MM.1S (cell line): ENCODE results near the gene ALG10.
A peak's percentile ranks its signal among the peaks of the same experiment; 100 is the strongest.
"Not testable (repeated sequence)": the region's sequence is repeated elsewhere in the genome, so short reads cannot be mapped to it uniquely, and the experiment has no call there.

ENCODE experiments used
- DNase-seq: peaks from one replicate; pipeline ENCODE4 v3.0.0-alpha.2; 2015
- H2AFZ ChIP-seq: fragments of 300-600 bp; sonication (generic); 2 replicates; pipeline ENCODE4 v1.6.0; 2016; ENCODE audit warnings: antibody characterized with exemption, low read length
- H3F3A ChIP-seq: fragments of 300-600 bp; sonication (generic); 2 replicates; pipeline ENCODE4 v1.6.1; 2016; ENCODE audit warnings: mild to moderate bottlenecking, antibody characterized with exemption, low read length, moderate library complexity, mixed read lengths; ENCODE audit not compliant: insufficient read depth
- H3K27ac ChIP-seq: fragments of 300-600 bp; sonication (generic); 2 replicates; pipeline ENCODE4 v1.5.1; 2016; ENCODE audit warnings: mild to moderate bottlenecking, low read length
- H3K27me3 ChIP-seq: fragments of 300-600 bp; sonication (generic); replicated peaks from 2 replicates; pipeline ENCODE4 v1.6.0; 2016; ENCODE audit warnings: low read length; ENCODE audit not compliant: insufficient read depth
- H3K36me3 ChIP-seq: fragments of 300-600 bp; sonication (generic); replicated peaks from 2 replicates; pipeline ENCODE4 v1.6.1; 2016; ENCODE audit warnings: mild to moderate bottlenecking, low read length, mixed read lengths; ENCODE audit not compliant: insufficient read depth
- H3K4me1 ChIP-seq: fragments of 300-600 bp; sonication (generic); 2 replicates; pipeline ENCODE4 v1.6.1; 2016; ENCODE audit warnings: low read length, mixed read lengths
- H3K4me2 ChIP-seq: fragments of 300-600 bp; sonication (generic); 2 replicates; pipeline ENCODE4 v1.6.0; 2016; ENCODE audit warnings: low read depth, low read length
- H3K4me3 ChIP-seq: fragments of 300-600 bp; sonication (generic); 2 replicates; pipeline ENCODE4 v1.5.1; 2016; ENCODE audit warnings: low read length, mixed read lengths
- H3K79me2 ChIP-seq: fragments of 300-600 bp; sonication (generic); 2 replicates; pipeline ENCODE4 v1.6.1; 2016; ENCODE audit warnings: mixed run types, low read length, mixed read lengths
- H3K9ac ChIP-seq: fragments of 300-600 bp; sonication (generic); 2 replicates; pipeline ENCODE4 v1.6.1; 2016; ENCODE audit warnings: low read length, mixed read lengths
- H3K9me2 ChIP-seq: fragments of 300-600 bp; sonication (generic); replicated peaks from 2 replicates; pipeline ENCODE4 v1.6.1; 2016; ENCODE audit warnings: mild to moderate bottlenecking, low read length, mixed read lengths; ENCODE audit not compliant: insufficient read depth
- H3K9me3 ChIP-seq: fragments of 300-600 bp; sonication (generic); replicated peaks from 2 replicates; pipeline ENCODE4 v1.6.1; 2016; ENCODE audit warnings: mild to moderate bottlenecking, low read length, mixed read lengths; ENCODE audit not compliant: insufficient read depth
- H4K20me1 ChIP-seq: fragments of 300-600 bp; sonication (generic); 2 replicates; pipeline ENCODE4 v1.6.1; 2016; ENCODE audit warnings: mild to moderate bottlenecking, low read length, moderate library complexity, mixed read lengths; ENCODE audit not compliant: insufficient read depth
- CTCF ChIP-seq: fragments of 300-600 bp; sonication (generic); IDR thresholded peaks from 2 replicates; pipeline ENCODE4 v1.5.1; 2016; ENCODE audit warnings: antibody characterized with exemption, low read length, mixed read lengths
- EZH2 ChIP-seq: fragments of 300-600 bp; sonication (generic); optimal IDR thresholded peaks from 2 replicates; pipeline ENCODE3; 2017; ENCODE audit warnings: low read depth, mild to moderate bottlenecking, antibody characterized with exemption, low read length, mixed read lengths
- EZH2phosphoT487 ChIP-seq: fragments of 300-600 bp; sonication (generic); IDR thresholded peaks from 2 replicates; pipeline ENCODE4 v1.6.1; 2018; ENCODE audit warnings: antibody characterized with exemption, low read length

ALG10 gene

GRCh38 chr12:34016361-34016760 lies 5.9 kb upstream of the ALG10 start:
- Histone ChIP-seq H3K4me2 (no peak overlapping the region), H3K9me3 (no peaks in the 10 kb centered on the region), H3F3A (no peaks in the 10 kb centered on the region), H3K4me3 (no peak overlapping the region), H3K27ac (no peak overlapping the region), H4K20me1 (no peaks in the 10 kb centered on the region), H3K9me2 (no peaks in the 10 kb centered on the region), H3K36me3 (no peaks in the 10 kb centered on the region), H3K27me3 (no peaks in the 10 kb centered on the region), H3K79me2 (no peaks in the 10 kb centered on the region), H2AFZ (no peak overlapping the region), H3K4me1 (no peaks in the 10 kb centered on the region), H3K9ac (no peak overlapping the region)
- no peak for DNase-seq
- no peak for TF ChIP-seq EZH2
- TF ChIP-seq CTCF, result no peak
- TF ChIP-seq EZH2phosphoT487, result no peak

- no peak for DNase-seq
- no peak for TF ChIP-seq CTCF
- no peak for TF ChIP-seq EZH2phosphoT487
- TF ChIP-seq EZH2, result no peak
- Histone ChIP-seq H3K4me1 (no peaks in the 10 kb centered on the region), H3F3A (no peaks in the 10 kb centered on the region), H3K9ac (no peak overlapping the region), H3K36me3 (no peaks in the 10 kb centered on the region), H3K9me2 (no peaks in the 10 kb centered on the region), H3K27me3 (no peaks in the 10 kb centered on the region), H3K4me3 (no peak overlapping the region), H3K79me2 (peaks cover 6% of the 10 kb centered on the region), H3K27ac (no peak overlapping the region), H3K9me3 (no peaks in the 10 kb centered on the region), H2AFZ (0 out of 2 replicates have a peak overlapping the region, but pooled peaks have one; percentile 68), H3K4me2 (no peak overlapping the region; the same call in 1 of the 2 replicates), H4K20me1 (no peaks in the 10 kb centered on the region)
Observed at GRCh38 chr12:34021071-34021470, 1.2 kb upstream of the ALG10 start.

DNA sequence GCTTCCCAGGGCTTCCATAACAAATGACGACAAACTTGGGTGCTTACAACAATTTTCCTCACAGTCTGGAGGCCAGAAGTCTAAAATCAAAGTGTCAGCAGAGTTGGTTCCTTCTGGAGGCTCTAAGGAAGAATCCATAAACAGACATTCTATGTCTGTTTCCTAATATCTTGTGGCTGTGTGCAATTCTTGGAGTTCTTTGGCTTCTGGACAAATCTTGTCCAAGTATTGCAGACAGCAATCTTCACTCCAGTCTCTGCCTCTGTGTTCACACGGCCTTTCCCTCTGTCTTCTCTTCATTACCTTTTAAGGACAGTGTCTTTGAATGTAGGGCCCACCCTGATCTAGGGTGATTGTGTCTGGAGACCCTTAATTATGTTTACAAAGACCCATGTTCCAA lies 5.4 kb downstream of the ALG10 start:
- H3K4me3 ChIP-seq, H3K4me2 ChIP-seq, H3F3A ChIP-seq, H3K9me3 ChIP-seq, H3K36me3 ChIP-seq, H4K20me1 ChIP-seq, H2AFZ ChIP-seq, H3K9me2 ChIP-seq, H3K79me2 ChIP-seq, H3K9ac ChIP-seq, H3K4me1 ChIP-seq, H3K27me3 ChIP-seq, H3K27ac ChIP-seq, DNase-seq: not testable (repeated sequence)

GRCh38 chr12:34030591-34030990 lies 8.3 kb downstream of the ALG10 start:
- H3K27ac ChIP-seq, result no peak overlapping the region
- H2AFZ ChIP-seq, result no peak overlapping the region
- no peaks in the 10 kb centered on the region for H3K36me3 ChIP-seq
- no peaks in the 10 kb centered on the region for H3K9me3 ChIP-seq
- H3K4me1 ChIP-seq, result no peaks in the 10 kb centered on the region
- no peak for DNase-seq
- H3K9ac ChIP-seq, result no peak overlapping the region
- no peak overlapping the region for H3K4me2 ChIP-seq
- no peaks in the 10 kb centered on the region for H4K20me1 ChIP-seq
- no peak overlapping the region for H3K4me3 ChIP-seq
- H3F3A ChIP-seq, result no peaks in the 10 kb centered on the region
- no peaks in the 10 kb centered on the region for H3K27me3 ChIP-seq
- TF ChIP-seq EZH2 (no peak), CTCF (no peak), EZH2phosphoT487 (no peak)
- no peaks in the 10 kb centered on the region for H3K79me2 ChIP-seq
- no peaks in the 10 kb centered on the region for H3K9me2 ChIP-seq
